Activated B cell treated with CpG ODN at 0.5 μM for 24 hours (primary cell): ENCODE measurements around the gene LAMB3. TPM values are rescaled to one million over a fixed set of nuclear protein-coding genes. Genes with fewer than 3 reads are reported as not detected.

Experiments
- ATAC-seq: fragments of 200-7000 bp; cut with Tn5 transposase; one replicate; pipeline ENCODE4 v1.10.0; 2021; ENCODE audit warnings: low read depth, mild to moderate bottlenecking, moderate library complexity
- CTCF ChIA-PET: fragments of 350-600 bp; sonication (Branson Sonifier 250); formaldehyde crosslinking; loops from one replicate; lab custom pipeline; 2021; ENCODE audit warnings: antibody characterized with exemption; lab: Charles Lee
- POLR2A ChIA-PET: fragments of 350-600 bp; sonication (Branson Sonifier 250); formaldehyde crosslinking; loops from one replicate; lab custom pipeline; 2021; ENCODE audit warnings: antibody characterized with exemption; lab: Charles Lee
- DNase-seq: peaks from one replicate; pipeline ENCODE4 v3.0.0; 2022
- H3K27ac Mint-ChIP-seq: one replicate; pipeline ENCODE4 v1.8.0; 2020; ENCODE audit warnings: mixed read lengths
- H3K27me3 Mint-ChIP-seq: one replicate; pipeline ENCODE4 v1.8.0; 2021; ENCODE audit warnings: mixed read lengths
- H3K36me3 Mint-ChIP-seq: one replicate; pipeline ENCODE4 v1.8.0; 2021; ENCODE audit warnings: low read depth, mixed read lengths
- H3K4me1 Mint-ChIP-seq: one replicate; pipeline ENCODE4 v1.8.0; 2021; ENCODE audit warnings: mixed read lengths
- H3K4me3 Mint-ChIP-seq: one replicate; pipeline ENCODE4 v1.8.0; 2020; ENCODE audit warnings: mild to moderate bottlenecking, mixed read lengths
- H3K9me3 Mint-ChIP-seq: one replicate; pipeline ENCODE4 v1.8.0; 2020; ENCODE audit warnings: mixed read lengths
- CTCF ChIP-seq: fragments of 200-600 bp; IDR thresholded peaks from one replicate; pipeline ENCODE4 v1.8.0; 2022; ENCODE audit warnings: antibody characterized with exemption, mild to moderate bottlenecking
- intact Hi-C: fragments of 100-400 bp; cut with micrococcal nuclease; formaldehyde crosslinking; loops from one replicate; pipeline ENCODE4 v1.15.1; 2024
- total RNA-seq: library from RNA; stranded (reverse); gene quantifications from 2 replicates; pipeline ENCODE4 v1.2.3, GENCODE V29; 2022

LAMB3 gene
- total RNA-seq, 1 donor from 2014 or later: 0.35 TPM

GRCh38 chr1:209673631-209674417 is 21.6 kb upstream of the LAMB3 start:
- H3K27me3 Mint-ChIP-seq: peaks cover 45% of the 10 kb centered on the region
- H3K27ac Mint-ChIP-seq: peak overlapping the region; percentile 86
- H3K4me3 Mint-ChIP-seq: peak overlapping the region; percentile 75
- ChIA-PET CTCF (interaction anchor here (1.4 kb wide), 1 partner anchor 19 kb away, joined by 5 read pairs; no protein-coding TSS in a partner anchor), POLR2A (interaction anchor here (0.9 to 1.0 kb wide), 3 partner anchors 10 to 111 kb away, joined by 4 to 7 read pairs (median 4); partner anchors contain the start of gene C1orf74)
- no peak for TF ChIP-seq CTCF
- intact Hi-C loops: loop anchor here (1.0 to 5.0 kb wide), 2 partner anchors 67 to 73 kb away; no protein-coding TSS in a partner anchor
- H3K9me3 Mint-ChIP-seq: peaks cover 2% of the 10 kb centered on the region
- DNase-seq: no peak
- H3K36me3 Mint-ChIP-seq: no peaks in the 10 kb centered on the region
- peaks cover 37% of the 10 kb centered on the region for H3K4me1 Mint-ChIP-seq
- no peak for ATAC-seq

GRCh38 chr1:209672705-209673630 is 20.7 kb upstream of the LAMB3 start:
- Mint-ChIP-seq H3K4me1 (peaks cover 37% of the 10 kb centered on the region), H3K4me3 (peak overlapping the region; percentile 62), H3K9me3 (peaks cover 2% of the 10 kb centered on the region), H3K27ac (peak overlapping the region; percentile 86), H3K27me3 (peaks cover 39% of the 10 kb centered on the region), H3K36me3 (no peaks in the 10 kb centered on the region)
- POLR2A ChIA-PET: interaction anchor here (0.9 to 1.0 kb wide), 2 partner anchors 13 to 111 kb away, joined by 4 to 7 read pairs; partner anchors contain the start of gene C1orf74
- intact Hi-C loops: loop anchor here (1.0 to 5.0 kb wide), 2 partner anchors 66 to 74 kb away; no protein-coding TSS in a partner anchor
- peak; percentile 82 for ATAC-seq
- DNase-seq: peak; percentile 23
- no peak for TF ChIP-seq CTCF
- CTCF ChIA-PET: interaction anchor here (1.1 to 1.4 kb wide), 2 partner anchors 20 to 75 kb away, joined by 3 to 5 read pairs; no protein-coding TSS in a partner anchor

- Mint-ChIP-seq H3K27ac (no peak overlapping the region), H3K27me3 (peaks cover 20% of the 10 kb centered on the region), H3K36me3 (no peaks in the 10 kb centered on the region), H3K4me1 (peaks cover 32% of the 10 kb centered on the region), H3K4me3 (no peak overlapping the region), H3K9me3 (peaks cover 2% of the 10 kb centered on the region)
- ChIA-PET CTCF (no interaction called here), POLR2A (no interaction called here)
- no peak for TF ChIP-seq CTCF
- ATAC-seq: no peak
- intact Hi-C loops: loop anchor here (5.0 kb wide), 1 partner anchor 77 kb away; no protein-coding TSS in a partner anchor
- no peak for DNase-seq
Measured at GRCh38 chr1:209670441-209671082, 18.3 kb upstream of the LAMB3 start.

GRCh38 chr1:209667708-209668107 is 15.5 kb upstream of the LAMB3 start:
- ChIA-PET POLR2A (no interaction called here), CTCF (no interaction called here)
- no peak for DNase-seq
- Mint-ChIP-seq H3K36me3 (no peaks in the 10 kb centered on the region), H3K27ac (no peak overlapping the region), H3K4me1 (peaks cover 3% of the 10 kb centered on the region), H3K9me3 (no peaks in the 10 kb centered on the region), H3K27me3 (peaks cover 5% of the 10 kb centered on the region), H3K4me3 (no peak overlapping the region)
- no peak for TF ChIP-seq CTCF
- intact Hi-C loops: no loop called here
- no peak for ATAC-seq
